Activated CD8-positive, alpha-beta memory T cell treated with anti-CD3 and anti-CD28 coated beads, Interleukin-2, amount 50 U/mL, for 24 hours (primary cell): ENCODE measurements around the gene FOXO6.

ENCODE experiments used
- DNase-seq: peaks from one replicate; pipeline ENCODE4 v3.0.0-alpha.2; 2020; ENCODE audit errors: extremely low read depth

FOXO6 gene

GRCh38 chr1:41425369-41425768, 64.1 kb downstream of the FOXO6 start:
- no peak for DNase-seq

GRCh38 chr1:41426201-41426890, 65.1 kb downstream of the FOXO6 start:
- no peak for DNase-seq

GRCh38 chr1:41427122-41427913, 66.1 kb downstream of the FOXO6 start:
- DNase-seq, result no peak

GRCh38 chr1:41427916-41428737, 66.9 kb downstream of the FOXO6 start:
- no peak for DNase-seq

GRCh38 chr1:41428738-41429640, 67.8 kb downstream of the FOXO6 start:
- no peak for DNase-seq

- DNase-seq, result no peak
These were observed 68.4 kb downstream of the FOXO6 start for GRCh38 chr1:41429641-41430035.

- DNase-seq, result no peak
These were observed 68.8 kb downstream of the FOXO6 start for GRCh38 chr1:41430069-41430468.

- no peak for DNase-seq
These were observed 69.3 kb downstream of the FOXO6 start for GRCh38 chr1:41430582-41430981.

- no peak for DNase-seq
These were observed 70.5 kb downstream of the FOXO6 start for GRCh38 chr1:41431490-41432350.
